Stimulated activated effector memory CD8-positive, alpha-beta T cell treated with anti-CD3 and anti-CD28 coated beads, Interleukin-12 subunit alpha, Interleukin-12 subunit beta, amount 100 ng/mL, for 72 hours (primary cell): ENCODE results near the gene NPPB.
"Not testable (repeated sequence)": the region's sequence is repeated elsewhere in the genome, so short reads cannot be mapped to it uniquely, and the experiment has no call there.

Experiments
- ATAC-seq: fragments of 150-1000 bp; cut with Tn5 transposase; 2 replicates; pipeline ENCODE4 v1.10.0; 2021
- DNase-seq, 2 donors: peaks; one replicate each; pipeline ENCODE4 v3.0.0; 2021 to 2022; ENCODE audit warnings: low spot score in 2 of 2
- H3K27ac Mint-ChIP-seq: one replicate; pipeline ENCODE4 v1.8.0; 2022; ENCODE audit warnings: mild to moderate bottlenecking, mixed read lengths
- H3K36me3 Mint-ChIP-seq: one replicate; pipeline ENCODE4 v1.8.0; 2022; ENCODE audit warnings: mild to moderate bottlenecking, mixed read lengths
- H3K4me1 Mint-ChIP-seq: one replicate; pipeline ENCODE4 v1.8.0; 2022; ENCODE audit warnings: mixed read lengths
- H3K4me3 Mint-ChIP-seq: one replicate; pipeline ENCODE4 v1.8.0; 2022; ENCODE audit warnings: mild to moderate bottlenecking, mixed read lengths
- H3K9me3 Mint-ChIP-seq: one replicate; pipeline ENCODE4 v1.8.0; 2022; ENCODE audit warnings: mixed read lengths

The NPPB gene

GRCh38 chr1:11858613-11858967 lies at the start of gene NPPB:
NPPB (minus strand) TSS chr1:11858945; CDS start chr1:11858833, 112 bp downstream.
- H3K4me3 Mint-ChIP-seq: no peak within 1 kb of the TSS
- no peak within 1 kb of the TSS for H3K27ac Mint-ChIP-seq
- no peaks in the 10 kb centered on the region for H3K4me1 Mint-ChIP-seq
- H3K9me3 Mint-ChIP-seq: no peaks in the 10 kb centered on the region
- ATAC-seq: no peak
- no peaks in the 10 kb centered on the region for H3K36me3 Mint-ChIP-seq
- DNase-seq: no peak

- peak overlapping the region; percentile 100 for H3K27ac Mint-ChIP-seq
- peaks cover 44% of the 10 kb centered on the region for H3K4me1 Mint-ChIP-seq
- DNase-seq (peak; percentile 60 to 89), ATAC-seq (peak; percentile 78)
- peaks cover 58% of the 10 kb centered on the region for H3K36me3 Mint-ChIP-seq
- peak overlapping the region; percentile 88 for H3K4me3 Mint-ChIP-seq
- no peaks in the 10 kb centered on the region for H3K9me3 Mint-ChIP-seq
Measured at GRCh38 chr1:11908095-11908675, 49.4 kb upstream of the NPPB start.

- Mint-ChIP-seq H3K4me1 (peaks cover 44% of the 10 kb centered on the region), H3K9me3 (no peaks in the 10 kb centered on the region), H3K27ac (peak overlapping the region; percentile 100), H3K4me3 (peak overlapping the region; percentile 88), H3K36me3 (peaks cover 58% of the 10 kb centered on the region)
- peak; percentile 82 to 91 for DNase-seq
- peak; percentile 67 for ATAC-seq
Measured at GRCh38 chr1:11907275-11908094, 48.7 kb upstream of the NPPB start.

GRCh38 chr1:11906870-11907269 lies 48.1 kb upstream of the NPPB start:
- peaks cover 52% of the 10 kb centered on the region for H3K36me3 Mint-ChIP-seq
- no peak for DNase-seq
- H3K27ac Mint-ChIP-seq: no peak overlapping the region

GRCh38 chr1:11904978-11905377 lies 46.2 kb upstream of the NPPB start:
- H3K36me3 Mint-ChIP-seq: peaks cover 41% of the 10 kb centered on the region
- no peaks in the 10 kb centered on the region for H3K9me3 Mint-ChIP-seq
- peaks cover 44% of the 10 kb centered on the region for H3K4me1 Mint-ChIP-seq
- no peak overlapping the region for H3K27ac Mint-ChIP-seq
- ATAC-seq (no peak), DNase-seq (no peak)
- no peak overlapping the region for H3K4me3 Mint-ChIP-seq

More at GRCh38 chr1:11906870-11907269, 48.1 kb upstream of the NPPB start:
- ATAC-seq: no peak
- no peak overlapping the region for H3K4me3 Mint-ChIP-seq
- no peaks in the 10 kb centered on the region for H3K9me3 Mint-ChIP-seq
- peaks cover 44% of the 10 kb centered on the region for H3K4me1 Mint-ChIP-seq

GRCh38 chr1:11904156-11904555 lies 45.4 kb upstream of the NPPB start:
- peaks cover 33% of the 10 kb centered on the region for H3K36me3 Mint-ChIP-seq
- H3K4me1 Mint-ChIP-seq: peaks cover 37% of the 10 kb centered on the region
- H3K27ac Mint-ChIP-seq, H3K9me3 Mint-ChIP-seq, H3K4me3 Mint-ChIP-seq, ATAC-seq, DNase-seq: not testable (repeated sequence)

- Mint-ChIP-seq H3K9me3 (no peaks in the 10 kb centered on the region), H3K27ac (no peak overlapping the region), H3K4me3 (no peak overlapping the region), H3K36me3 (peaks cover 24% of the 10 kb centered on the region), H3K4me1 (peaks cover 28% of the 10 kb centered on the region)
- no peak for DNase-seq
- ATAC-seq: no peak
Measured at GRCh38 chr1:11903210-11903609, 44.5 kb upstream of the NPPB start.

- not testable (repeated sequence) for H3K9me3 Mint-ChIP-seq, H3K36me3 Mint-ChIP-seq, H3K27ac Mint-ChIP-seq, ATAC-seq, H3K4me3 Mint-ChIP-seq, DNase-seq
- peaks cover 11% of the 10 kb centered on the region for H3K4me1 Mint-ChIP-seq
Measured at GRCh38 chr1:11901446-11901845, 42.7 kb upstream of the NPPB start.

GRCh38 chr1:11898831-11899467 lies 40.2 kb upstream of the NPPB start:
- H3K36me3 Mint-ChIP-seq: no peaks in the 10 kb centered on the region
- no peak for DNase-seq
- peaks cover 3% of the 10 kb centered on the region for H3K4me1 Mint-ChIP-seq
- no peaks in the 10 kb centered on the region for H3K9me3 Mint-ChIP-seq
- no peak overlapping the region for H3K4me3 Mint-ChIP-seq
- ATAC-seq: peak; percentile 28
- H3K27ac Mint-ChIP-seq: no peak overlapping the region

GRCh38 chr1:11898086-11898785 lies 39.5 kb upstream of the NPPB start:
- no peak overlapping the region for H3K27ac Mint-ChIP-seq

GRCh38 chr1:11894501-11894900 lies 35.8 kb upstream of the NPPB start:
- DNase-seq, H3K9me3 Mint-ChIP-seq, H3K4me1 Mint-ChIP-seq, H3K4me3 Mint-ChIP-seq, H3K27ac Mint-ChIP-seq, ATAC-seq, H3K36me3 Mint-ChIP-seq: not testable (repeated sequence)

More at GRCh38 chr1:11898086-11898785, 39.5 kb upstream of the NPPB start:
- ATAC-seq (no peak), DNase-seq (no peak)
- no peaks in the 10 kb centered on the region for H3K9me3 Mint-ChIP-seq
- no peak overlapping the region for H3K4me3 Mint-ChIP-seq
- H3K4me1 Mint-ChIP-seq: peaks cover 6% of the 10 kb centered on the region
- no peaks in the 10 kb centered on the region for H3K36me3 Mint-ChIP-seq

GRCh38 chr1:11893907-11894251 lies 35.1 kb upstream of the NPPB start:
- no peak overlapping the region for H3K27ac Mint-ChIP-seq
- no peaks in the 10 kb centered on the region for H3K9me3 Mint-ChIP-seq
- DNase-seq: peak; percentile 71 to 84
- H3K36me3 Mint-ChIP-seq: no peaks in the 10 kb centered on the region
- H3K4me1 Mint-ChIP-seq: peaks cover 6% of the 10 kb centered on the region
- H3K4me3 Mint-ChIP-seq: no peak overlapping the region
- peak; percentile 83 for ATAC-seq

- peaks cover 6% of the 10 kb centered on the region for H3K4me1 Mint-ChIP-seq
- H3K27ac Mint-ChIP-seq: no peak overlapping the region
- ATAC-seq (no peak), DNase-seq (no peak)
- H3K4me3 Mint-ChIP-seq: no peak overlapping the region
- H3K9me3 Mint-ChIP-seq: no peaks in the 10 kb centered on the region
- H3K36me3 Mint-ChIP-seq: no peaks in the 10 kb centered on the region
Measured at GRCh38 chr1:11891433-11892186, 32.9 kb upstream of the NPPB start.

GRCh38 chr1:11888877-11889208 lies 30.1 kb upstream of the NPPB start:
- ATAC-seq: no peak
- no peak overlapping the region for H3K27ac Mint-ChIP-seq

More at GRCh38 chr1:11888877-11889208, 30.1 kb upstream of the NPPB start:
- no peak for DNase-seq
- Mint-ChIP-seq H3K36me3 (no peaks in the 10 kb centered on the region), H3K4me3 (no peak overlapping the region), H3K9me3 (no peaks in the 10 kb centered on the region), H3K4me1 (peaks cover 2% of the 10 kb centered on the region)
